ENCODE results near the gene CEBPG.

Gene CEBPG

GRCh38 chr19:33399081-33399744 is 25.7 kb downstream of the CEBPG start:
- Histone ChIP-seq H3K9ac (ENCODE audit: low read depth, low read length) (no peak overlapping the region), H3K27me3 (ENCODE audit: control insufficient read depth, insufficient read depth, low read length) (no peaks in the 10 kb centered on the region), H3K9me3 (replicated peaks; ENCODE audit: low read length) (no peaks in the 10 kb centered on the region), H3K4me3 (ENCODE audit: low read length) (no peak overlapping the region), H3K36me3 (ENCODE audit: insufficient read depth, low read length) (no peaks in the 10 kb centered on the region), H3K4me1 (ENCODE audit: control insufficient read depth, insufficient read depth, low read length) (peaks cover 34% of the 10 kb centered on the region), H3K4me2 (ENCODE audit: low read length) (no peak overlapping the region)

DNA sequence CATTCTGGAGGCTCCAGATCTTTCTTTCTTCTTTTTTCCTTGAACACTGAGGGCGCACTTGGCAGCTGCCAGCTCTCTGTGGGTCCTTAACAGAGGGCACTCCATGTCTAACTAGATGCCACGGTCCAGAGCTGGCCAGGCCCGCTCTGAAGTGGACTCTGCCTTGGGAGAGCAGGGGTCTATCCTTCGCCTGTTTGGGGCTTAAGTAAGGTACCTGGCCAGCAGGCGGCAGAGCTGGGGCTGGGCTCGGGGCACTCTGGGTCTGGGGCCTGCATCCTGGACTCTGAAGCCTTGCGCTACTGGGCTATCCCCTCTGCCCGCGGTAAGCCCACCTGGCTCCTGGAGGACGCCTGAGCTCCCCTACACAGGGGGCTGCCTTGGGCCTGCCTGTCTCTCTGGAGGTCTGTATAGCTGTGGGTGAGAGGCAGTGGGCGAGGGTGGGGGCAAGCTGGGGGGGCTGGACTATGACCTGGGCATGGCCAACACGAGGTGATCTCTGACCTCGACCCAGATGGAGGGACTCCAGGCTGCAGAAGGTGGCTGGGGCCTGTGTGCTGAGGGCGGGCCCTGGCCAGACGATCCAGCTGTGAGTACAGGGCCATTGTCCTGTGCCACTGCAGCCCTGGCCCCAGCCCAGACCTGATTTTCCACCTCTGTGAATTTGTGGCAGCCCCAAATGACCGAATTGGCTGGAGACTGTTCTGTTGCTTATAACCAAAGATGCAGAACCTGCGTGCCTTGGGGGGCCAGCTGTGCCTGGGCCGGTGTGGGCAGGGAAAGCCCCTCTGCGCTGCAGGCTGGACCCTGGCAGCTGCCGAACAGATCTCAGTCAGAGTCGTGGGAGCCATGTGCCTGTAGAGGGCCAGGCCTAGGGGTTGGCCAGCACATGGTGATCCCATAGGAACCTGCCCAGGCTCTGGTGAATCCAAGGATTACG is 26.5 kb downstream of the CEBPG start:
- H3K4me3 ChIP-seq (ENCODE audit: low read length), result no peak overlapping the region
- H3K4me1 ChIP-seq (ENCODE audit: control insufficient read depth, insufficient read depth, low read length), result peaks cover 26% of the 10 kb centered on the region
- no peak overlapping the region for H3K9ac ChIP-seq (ENCODE audit: low read depth, low read length)
- no peak overlapping the region for H3K4me2 ChIP-seq (ENCODE audit: low read length)
- H3K36me3 ChIP-seq (ENCODE audit: insufficient read depth, low read length), result no peaks in the 10 kb centered on the region
- no peaks in the 10 kb centered on the region for H3K9me3 ChIP-seq (replicated peaks; ENCODE audit: low read length)
- H3K27me3 ChIP-seq (ENCODE audit: control insufficient read depth, insufficient read depth, low read length), result no peaks in the 10 kb centered on the region

GRCh38 chr19:33400856-33401682 is 27.6 kb downstream of the CEBPG start:
- Histone ChIP-seq H3K9me3 (replicated peaks; ENCODE audit: low read length) (no peaks in the 10 kb centered on the region), H3K9ac (ENCODE audit: low read depth, low read length) (no peak overlapping the region)

GRCh38 chr19:33401683-33402420 is 28.3 kb downstream of the CEBPG start:
- H3K27me3 ChIP-seq (ENCODE audit: control insufficient read depth, insufficient read depth, low read length), result no peaks in the 10 kb centered on the region
- peaks cover 8% of the 10 kb centered on the region for H3K4me1 ChIP-seq (ENCODE audit: control insufficient read depth, insufficient read depth, low read length)
- no peak overlapping the region for H3K4me2 ChIP-seq (ENCODE audit: low read length)
- no peak overlapping the region for H3K4me3 ChIP-seq (ENCODE audit: low read length)
- H3K36me3 ChIP-seq (ENCODE audit: insufficient read depth, low read length), result no peaks in the 10 kb centered on the region
- H3K9ac ChIP-seq (ENCODE audit: low read depth, low read length), result no peak overlapping the region
- H3K9me3 ChIP-seq (replicated peaks; ENCODE audit: low read length), result no peaks in the 10 kb centered on the region

More at GRCh38 chr19:33400856-33401682, 27.6 kb downstream of the CEBPG start:
- H3K4me2 ChIP-seq (ENCODE audit: low read length), result no peak overlapping the region
- H3K4me3 ChIP-seq (ENCODE audit: low read length), result no peak overlapping the region
- peaks cover 16% of the 10 kb centered on the region for H3K4me1 ChIP-seq (ENCODE audit: control insufficient read depth, insufficient read depth, low read length)
- H3K27me3 ChIP-seq (ENCODE audit: control insufficient read depth, insufficient read depth, low read length), result no peaks in the 10 kb centered on the region
- no peaks in the 10 kb centered on the region for H3K36me3 ChIP-seq (ENCODE audit: insufficient read depth, low read length)

DNA sequence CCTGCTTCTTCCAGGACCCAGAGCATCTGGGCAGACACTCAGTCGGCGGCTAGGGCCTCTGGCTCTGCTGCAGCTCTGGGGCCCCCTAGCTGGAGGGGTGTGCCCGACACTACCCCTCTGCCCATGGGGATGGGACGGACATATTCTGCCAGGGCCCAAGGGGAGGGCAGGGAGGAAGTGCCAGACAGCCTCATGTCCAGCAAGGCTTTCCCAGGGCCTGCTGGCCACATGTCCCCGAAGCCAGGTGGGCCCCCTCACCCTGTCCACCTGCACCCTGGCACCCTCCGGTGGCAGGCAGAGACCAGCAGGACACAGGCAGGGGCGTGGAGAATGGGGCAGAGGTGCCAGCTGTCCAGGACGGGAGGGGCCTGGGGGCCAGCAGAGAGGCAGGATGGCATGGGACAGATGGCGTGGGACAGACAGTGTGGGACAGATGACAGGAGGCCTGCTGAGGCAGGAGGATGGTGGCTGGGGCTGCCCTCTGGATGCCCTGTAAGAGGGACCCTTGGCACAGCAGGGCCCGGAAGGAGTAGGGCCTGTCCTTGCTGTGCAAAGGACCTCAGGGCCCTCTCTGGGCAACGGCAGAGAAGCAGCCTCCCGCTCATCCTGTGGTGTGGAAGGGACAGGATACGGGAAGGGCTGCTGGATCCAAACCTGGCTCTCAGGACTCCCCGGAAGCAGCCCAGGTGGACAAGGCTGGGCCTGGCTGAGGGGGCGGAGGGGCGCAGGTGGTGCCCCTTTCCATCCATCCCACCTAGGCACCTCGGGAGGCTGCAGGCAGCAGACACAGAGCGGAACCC is 29.1 kb downstream of the CEBPG start:
- H3K4me3 ChIP-seq (ENCODE audit: low read length), result no peak overlapping the region
- H3K4me1 ChIP-seq (ENCODE audit: control insufficient read depth, insufficient read depth, low read length), result peaks cover under 1% of the 10 kb centered on the region
- no peaks in the 10 kb centered on the region for H3K9me3 ChIP-seq (replicated peaks; ENCODE audit: low read length)
- no peaks in the 10 kb centered on the region for H3K36me3 ChIP-seq (ENCODE audit: insufficient read depth, low read length)
- H3K4me2 ChIP-seq (ENCODE audit: low read length), result no peak overlapping the region
- no peaks in the 10 kb centered on the region for H3K27me3 ChIP-seq (ENCODE audit: control insufficient read depth, insufficient read depth, low read length)
- H3K9ac ChIP-seq (ENCODE audit: low read depth, low read length), result no peak overlapping the region

GRCh38 chr19:33403221-33403972 is 29.9 kb downstream of the CEBPG start:
- no peaks in the 10 kb centered on the region for H3K9me3 ChIP-seq (replicated peaks; ENCODE audit: low read length)
- no peaks in the 10 kb centered on the region for H3K36me3 ChIP-seq (ENCODE audit: insufficient read depth, low read length)
- H3K9ac ChIP-seq (ENCODE audit: low read depth, low read length), result no peak overlapping the region
- no peak overlapping the region for H3K4me3 ChIP-seq (ENCODE audit: low read length)
- no peaks in the 10 kb centered on the region for H3K27me3 ChIP-seq (ENCODE audit: control insufficient read depth, insufficient read depth, low read length)
- no peaks in the 10 kb centered on the region for H3K4me1 ChIP-seq (ENCODE audit: control insufficient read depth, insufficient read depth, low read length)
- H3K4me2 ChIP-seq (ENCODE audit: low read length), result no peak overlapping the region

DNA sequence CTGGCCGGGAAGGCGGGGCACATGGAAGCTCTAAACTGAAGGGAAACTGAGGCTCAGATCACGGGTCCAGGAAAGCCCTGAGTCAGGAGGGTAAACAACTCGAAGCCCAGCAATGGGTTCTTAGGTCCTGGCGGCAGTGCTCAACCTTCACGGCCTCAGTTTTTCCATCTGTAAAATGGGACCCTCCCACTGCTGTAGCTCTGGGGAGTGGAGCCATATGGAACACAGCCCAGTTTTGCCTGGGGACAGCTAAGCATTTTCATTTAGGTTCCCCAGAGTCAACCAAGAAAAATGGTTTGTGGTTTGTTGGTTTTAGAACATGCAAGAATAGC is 30.4 kb downstream of the CEBPG start:
- Histone ChIP-seq H3K4me1 (ENCODE audit: control insufficient read depth, insufficient read depth, low read length) (no peaks in the 10 kb centered on the region), H3K9me3 (replicated peaks; ENCODE audit: low read length) (no peaks in the 10 kb centered on the region), H3K36me3 (ENCODE audit: insufficient read depth, low read length) (no peaks in the 10 kb centered on the region), H3K4me3 (ENCODE audit: low read length) (no peak overlapping the region), H3K9ac (ENCODE audit: low read depth, low read length) (no peak overlapping the region), H3K27me3 (ENCODE audit: control insufficient read depth, insufficient read depth, low read length) (no peaks in the 10 kb centered on the region), H3K4me2 (ENCODE audit: low read length) (no peak overlapping the region)

- Histone ChIP-seq H3K4me1 (ENCODE audit: control insufficient read depth, insufficient read depth, low read length) (no peaks in the 10 kb centered on the region), H3K4me2 (ENCODE audit: low read length) (no peak overlapping the region), H3K36me3 (ENCODE audit: insufficient read depth, low read length) (no peaks in the 10 kb centered on the region), H3K9me3 (replicated peaks; ENCODE audit: low read length) (no peaks in the 10 kb centered on the region), H3K27me3 (ENCODE audit: control insufficient read depth, insufficient read depth, low read length) (no peaks in the 10 kb centered on the region), H3K9ac (ENCODE audit: low read depth, low read length) (no peak overlapping the region), H3K4me3 (ENCODE audit: low read length) (no peak overlapping the region)
Observed at GRCh38 chr19:33404506-33405253, 31.2 kb downstream of the CEBPG start.

GRCh38 chr19:33405254-33405552 is 31.7 kb downstream of the CEBPG start:
- H3K4me2 ChIP-seq (ENCODE audit: low read length), result no peak overlapping the region
- no peaks in the 10 kb centered on the region for H3K27me3 ChIP-seq (ENCODE audit: control insufficient read depth, insufficient read depth, low read length)
- H3K4me3 ChIP-seq (ENCODE audit: low read length), result no peak overlapping the region
- no peak overlapping the region for H3K9ac ChIP-seq (ENCODE audit: low read depth, low read length)
- H3K9me3 ChIP-seq (replicated peaks; ENCODE audit: low read length), result no peaks in the 10 kb centered on the region
- H3K4me1 ChIP-seq (ENCODE audit: control insufficient read depth, insufficient read depth, low read length), result no peaks in the 10 kb centered on the region
- no peaks in the 10 kb centered on the region for H3K36me3 ChIP-seq (ENCODE audit: insufficient read depth, low read length)

Measured in skeletal muscle satellite cell (primary cell).